Body of pancreas (tissue), 4 donors: ENCODE measurements around the gene DDIT4. TPM values are rescaled to one million over a fixed set of nuclear protein-coding genes. Genes with fewer than 3 reads are reported as not detected.

ENCODE experiments used
- ATAC-seq: fragments of 150-250 bp; one replicate; pipeline ENCODE4 v1.9.1; 2016
- DNase-seq, 4 donors: peaks; one replicate each; pipeline ENCODE4 v3.0.0-alpha.2; 2019
- H3K27ac ChIP-seq, 4 donors: fragments of 200-600 bp; sonication (generic); 1 replicate in 3 of 4; 2 replicates in 1 of 4; pipeline versions ENCODE4 v1.5.1 to v1.6.1; 2016 to 2019; ENCODE audit warnings: mild to moderate bottlenecking in 1 of 4, mixed read lengths in 1 of 4, moderate library complexity in 1 of 4
- H3K27me3 ChIP-seq, 2 donors: fragments of 200-600 bp; sonication (generic); one replicate each; pipeline ENCODE4 v1.6.0; 2016; ENCODE audit warnings: mild to moderate bottlenecking in 1 of 2
- H3K36me3 ChIP-seq, 2 donors: fragments of 200-600 bp; sonication (generic); replicated peaks in 1 of 2; 2 replicates each; pipeline ENCODE4 v1.5.1; 2016; ENCODE audit warnings: low read depth in 2 of 2; ENCODE audit not compliant: insufficient read depth in 1 of 2
- H3K4me1 ChIP-seq: fragments of 200-600 bp; sonication (generic); one replicate; pipeline ENCODE4 v1.6.0; 2016
- H3K4me3 ChIP-seq, 2 donors: fragments of 200-600 bp; sonication (generic); 1 replicate in 1 of 2; 2 replicates in 1 of 2; pipeline ENCODE4 v1.5.1; 2016 to 2019
- H3K9me3 ChIP-seq, 3 donors: fragments of 200-600 bp; sonication (generic); 1 replicate in 2 of 3; 2 replicates in 1 of 3; pipeline ENCODE4 v1.5.1; 2016
- POLR2A ChIP-seq, 3 donors: fragments of 450-650 bp; IDR thresholded peaks; one replicate each; pipeline ENCODE4 v1.6.1; 2016; ENCODE audit warnings: antibody characterized with exemption in 3 of 3, mild to moderate bottlenecking in 2 of 3
- WGBS, 2 donors: methylation state at CpG; one replicate each; pipeline ENCODE4 v1.1.5; 2017; 5-methylcytosine and 5-hydroxymethylcytosine counted together
- intact Hi-C: fragments of 100-400 bp; cut with DNase I; formaldehyde crosslinking; loops from one replicate; pipeline ENCODE4 v1.15.1; 2023
- total RNA-seq, 2 donors: library from RNA; depleted of rRNA; stranded (reverse); fragments of >200 nt; gene quantifications; one replicate each; pipeline ENCODE4 v1.1.0, GENCODE V29; 2016
- TF ChIP-seq, protein P1 (sequence below), 7 experiments: fragments of 450-650 bp in 4 of 7; fragments of 200-600 bp in 3 of 7; sonication (generic) in 3 of 7; IDR thresholded peaks; one replicate each; pipeline ENCODE4 v1.5.1; 2016 to 2019; ENCODE audit warnings: antibody characterized with exemption in 7 of 7

The DDIT4 gene
- total RNA-seq, 2 donors from 2014 or later: 238 to 269 TPM

- ATAC-seq (peak; percentile 21), DNase-seq (peak; percentile 84 to 93 (median 91))
- TF ChIP-seq POLR2A (IDR thresholded peaks at IDR 0.05): peak in 2 of 3 donors; percentile 23 to 55
- TF ChIP-seq, protein P1, sequence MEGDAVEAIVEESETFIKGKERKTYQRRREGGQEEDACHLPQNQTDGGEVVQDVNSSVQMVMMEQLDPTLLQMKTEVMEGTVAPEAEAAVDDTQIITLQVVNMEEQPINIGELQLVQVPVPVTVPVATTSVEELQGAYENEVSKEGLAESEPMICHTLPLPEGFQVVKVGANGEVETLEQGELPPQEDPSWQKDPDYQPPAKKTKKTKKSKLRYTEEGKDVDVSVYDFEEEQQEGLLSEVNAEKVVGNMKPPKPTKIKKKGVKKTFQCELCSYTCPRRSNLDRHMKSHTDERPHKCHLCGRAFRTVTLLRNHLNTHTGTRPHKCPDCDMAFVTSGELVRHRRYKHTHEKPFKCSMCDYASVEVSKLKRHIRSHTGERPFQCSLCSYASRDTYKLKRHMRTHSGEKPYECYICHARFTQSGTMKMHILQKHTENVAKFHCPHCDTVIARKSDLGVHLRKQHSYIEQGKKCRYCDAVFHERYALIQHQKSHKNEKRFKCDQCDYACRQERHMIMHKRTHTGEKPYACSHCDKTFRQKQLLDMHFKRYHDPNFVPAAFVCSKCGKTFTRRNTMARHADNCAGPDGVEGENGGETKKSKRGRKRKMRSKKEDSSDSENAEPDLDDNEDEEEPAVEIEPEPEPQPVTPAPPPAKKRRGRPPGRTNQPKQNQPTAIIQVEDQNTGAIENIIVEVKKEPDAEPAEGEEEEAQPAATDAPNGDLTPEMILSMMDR (IDR thresholded peaks at IDR 0.05): peak in 1 of 7 experiments; percentile 13
- peaks cover 39% of the 10 kb centered on the region for H3K4me1 ChIP-seq
- intact Hi-C loops: no loop called here
- H3K27me3 ChIP-seq: no peaks in the 10 kb centered on the region
- no peaks in the 10 kb centered on the region for H3K36me3 ChIP-seq
- H3K9me3 ChIP-seq: no peaks in the 10 kb centered on the region
- WGBS, 2 donors: 3 to 21% methylated on average over 4 of the region's 4 CpGs
- peak overlapping the region; percentile 94 to 98 (median 98) for H3K27ac ChIP-seq
- H3K4me3 ChIP-seq: peak overlapping the region in 1 of 2 donors; percentile 84
These were observed 2.3 kb downstream of the DDIT4 start for GRCh38 chr10:72276013-72276387.

DNA sequence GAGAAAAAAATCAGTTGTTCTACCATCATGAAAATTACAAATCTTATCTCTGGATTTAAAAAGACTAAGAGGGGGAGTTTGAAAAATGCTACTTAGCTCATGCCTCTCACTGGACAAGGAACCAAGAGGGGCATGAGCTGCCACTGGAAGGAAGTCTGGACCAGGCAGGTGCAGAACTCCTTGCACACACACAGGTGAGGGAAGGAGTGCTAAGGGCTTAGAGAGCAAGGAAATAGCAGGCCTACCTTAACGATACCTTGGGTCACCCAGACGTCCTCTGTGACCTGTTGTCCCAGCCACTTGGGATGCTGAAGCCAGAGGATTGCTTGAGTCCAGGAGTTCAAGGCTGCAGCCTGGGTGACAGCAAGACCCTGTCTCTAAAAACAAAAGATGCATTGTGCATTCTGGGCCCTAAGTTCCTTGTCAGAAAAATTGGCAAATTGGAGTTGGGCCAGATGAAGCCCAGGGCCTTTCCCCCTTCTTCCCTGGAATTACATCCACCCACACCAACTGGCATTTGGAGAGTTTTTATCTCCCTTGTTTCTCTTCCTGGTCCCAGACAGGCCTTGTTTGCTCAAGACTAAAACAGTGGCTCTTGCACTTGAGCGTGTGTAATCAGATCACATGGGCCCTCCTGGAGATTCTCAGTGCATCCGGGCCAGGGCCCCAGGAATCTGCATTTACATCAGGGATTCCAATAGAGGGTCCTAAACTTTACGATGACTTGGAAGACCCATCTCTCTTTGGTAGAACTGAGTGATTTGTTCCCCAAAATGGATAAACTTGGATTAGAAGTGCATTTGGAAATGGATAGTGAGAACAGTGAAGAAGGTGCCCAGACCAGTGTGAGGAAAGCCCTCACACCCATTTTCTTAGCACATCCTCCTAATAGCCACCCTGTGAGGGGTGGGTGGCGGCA lies 3.0 kb downstream of the DDIT4 start:
- H3K27ac ChIP-seq: peak overlapping the region; percentile 94 to 98 (median 98)
- peak; percentile 15 to 93 (median 90) for TF ChIP-seq POLR2A (IDR thresholded peaks at IDR 0.05)
- TF ChIP-seq, protein P1 (IDR thresholded peaks at IDR 0.05): peak in 2 of 7 experiments; percentile 9 to 18
- intact Hi-C loops: no loop called here

GRCh38 chr10:72277340-72277995 lies 3.7 kb downstream of the DDIT4 start:
- Histone ChIP-seq H3K4me1 (peaks cover 34% of the 10 kb centered on the region), H3K36me3 (no peaks in the 10 kb centered on the region), H3K27me3 (no peaks in the 10 kb centered on the region), H3K27ac (peak overlapping the region; percentile 94 to 98 (median 98)), H3K4me3 (no peak overlapping the region), H3K9me3 (no peaks in the 10 kb centered on the region)
- intact Hi-C loops: no loop called here
- ATAC-seq: peak; percentile 0
- peak; percentile 29 to 73 (median 56) for DNase-seq
- WGBS, 2 donors: 53 to 64% methylated on average over 5 of the region's 5 CpGs
- no peak for TF ChIP-seq POLR2A (IDR thresholded peaks at IDR 0.05)
- TF ChIP-seq, protein P1 (IDR thresholded peaks at IDR 0.05): no peak

More for the DNA sequence above, 3.0 kb downstream of the DDIT4 start:
- no peak overlapping the region for H3K4me3 ChIP-seq
- ATAC-seq (peak; percentile 9), DNase-seq (peak; percentile 52 to 86 (median 70))
- no peaks in the 10 kb centered on the region for H3K36me3 ChIP-seq
- H3K27me3 ChIP-seq: no peaks in the 10 kb centered on the region
- H3K9me3 ChIP-seq: no peaks in the 10 kb centered on the region
- peaks cover 39% of the 10 kb centered on the region for H3K4me1 ChIP-seq
- WGBS, 2 donors: 26 to 27% methylated on average over 6 of the region's 6 CpGs

- DNase-seq (no peak), ATAC-seq (no peak)
- no peaks in the 10 kb centered on the region for H3K36me3 ChIP-seq
- WGBS, 2 donors: 93 to 100% methylated on average over 3 of the region's 3 CpGs
- peaks cover 30% of the 10 kb centered on the region for H3K4me1 ChIP-seq
- H3K27me3 ChIP-seq: no peaks in the 10 kb centered on the region
- peak overlapping the region in 3 of 4 donors; percentile 94 to 98 (median 98) for H3K27ac ChIP-seq
- no peaks in the 10 kb centered on the region for H3K9me3 ChIP-seq
- intact Hi-C loops: no loop called here
- H3K4me3 ChIP-seq: no peak overlapping the region
- peak in 2 of 3 donors; percentile 19 to 48 for TF ChIP-seq POLR2A (IDR thresholded peaks at IDR 0.05)
- TF ChIP-seq, protein P1 (IDR thresholded peaks at IDR 0.05): peak in 1 of 7 experiments; percentile 6
These were observed 4.4 kb downstream of the DDIT4 start for GRCh38 chr10:72277996-72278667.
